Ishikawa (cell line): ENCODE data around the gene TPPP2.

Source experiments
- CEBPB ChIP-seq: IDR thresholded peaks from 2 replicates; pipeline ENCODE4 v1.6.1; 2012
- CREB1 ChIP-seq: IDR thresholded peaks from 2 replicates; pipeline ENCODE4 v1.6.1; 2012; ENCODE audit warnings: low read depth
- EGR1 ChIP-seq: IDR thresholded peaks from 2 replicates; pipeline ENCODE4 v1.6.1; 2012
- EP300 ChIP-seq: IDR thresholded peaks from 2 replicates; pipeline ENCODE4 v1.6.1; 2012; ENCODE audit warnings: borderline replicate concordance
- FOXM1 ChIP-seq: IDR thresholded peaks from 2 replicates; pipeline ENCODE4 v1.6.1; 2012; ENCODE audit warnings: low read depth, borderline replicate concordance
- MAX ChIP-seq: IDR thresholded peaks from 2 replicates; pipeline ENCODE4 v1.6.1; 2012
- NFIC ChIP-seq: IDR thresholded peaks from 2 replicates; pipeline ENCODE4 v1.6.1; 2012
- RAD21 ChIP-seq: IDR thresholded peaks from 2 replicates; pipeline ENCODE4 v1.6.1; 2012; ENCODE audit warnings: low read depth
- REST ChIP-seq: IDR thresholded peaks from 2 replicates; pipeline ENCODE4 v1.6.1; 2012; ENCODE audit warnings: low read depth, mild to moderate bottlenecking
- TAF1 ChIP-seq: IDR thresholded peaks from 2 replicates; pipeline ENCODE4 v1.6.1; 2012; ENCODE audit warnings: low read depth, mild to moderate bottlenecking
- TCF12 ChIP-seq: IDR thresholded peaks from 2 replicates; pipeline ENCODE4 v1.6.1; 2012; ENCODE audit warnings: low read depth
- TEAD4 ChIP-seq: IDR thresholded peaks from 2 replicates; pipeline ENCODE4 v1.6.1; 2012
- YY1 ChIP-seq: IDR thresholded peaks from 2 replicates; pipeline ENCODE4 v1.6.1; 2012; ENCODE audit warnings: low read depth
- ZBTB7A ChIP-seq: IDR thresholded peaks from 2 replicates; pipeline ENCODE4 v1.6.1; 2012; ENCODE audit warnings: low read depth
- TF ChIP-seq, protein P1 (sequence below): IDR thresholded peaks from 2 replicates; pipeline ENCODE4 v1.6.1; 2012

TPPP2 gene

DNA sequence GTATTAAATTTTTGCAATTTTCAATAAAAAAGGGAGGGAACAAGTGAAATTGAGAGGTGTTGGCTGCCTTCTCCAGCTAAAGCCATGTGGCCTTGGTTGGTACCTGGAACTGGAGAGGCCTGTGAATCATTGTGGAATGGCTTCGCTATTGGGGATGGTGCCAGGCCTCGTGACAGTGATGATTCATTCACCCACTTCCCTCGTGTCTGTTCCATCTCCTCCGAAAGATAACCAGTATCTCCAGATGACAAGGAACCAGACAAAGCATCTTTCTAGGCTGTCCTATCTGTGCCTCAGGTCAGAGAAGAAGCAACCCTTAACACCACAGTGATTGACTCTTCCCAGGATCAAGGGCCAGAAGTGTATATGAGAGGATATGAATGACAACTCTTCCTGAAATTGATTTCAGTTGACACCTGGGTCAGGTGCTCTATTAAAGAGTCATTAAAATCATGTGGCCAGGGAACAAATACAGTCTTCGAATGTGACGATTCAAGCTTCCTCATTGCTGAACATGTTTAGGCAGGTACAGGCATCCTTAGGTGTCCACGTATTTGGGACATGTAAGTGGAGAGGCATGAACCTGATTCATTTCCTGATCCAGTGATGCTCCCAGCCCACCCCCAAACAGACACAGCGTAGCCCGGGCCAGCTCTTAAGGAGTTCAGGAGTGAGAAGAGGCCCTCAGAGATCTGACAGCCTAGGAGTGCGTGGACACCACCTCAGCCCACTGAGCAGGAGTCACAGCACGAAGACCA is 11.8 kb downstream of the TPPP2 start, which contains the start of gene RNASE7:
Gene RNASE7 (plus strand): TSS at position 687 of the 758 bp plus-strand sequence. CDS start 631 bp downstream, outside the sequence.
- TF ChIP-seq TCF12 (no peak), ZBTB7A (no peak), MAX (no peak), RAD21 (no peak), TAF1 (no peak), EP300 (no peak), EGR1 (no peak), CEBPB (no peak), YY1 (no peak), TEAD4 (no peak), REST (no peak), FOXM1 (no peak), CREB1 (no peak)
- TF ChIP-seq, protein P1, sequence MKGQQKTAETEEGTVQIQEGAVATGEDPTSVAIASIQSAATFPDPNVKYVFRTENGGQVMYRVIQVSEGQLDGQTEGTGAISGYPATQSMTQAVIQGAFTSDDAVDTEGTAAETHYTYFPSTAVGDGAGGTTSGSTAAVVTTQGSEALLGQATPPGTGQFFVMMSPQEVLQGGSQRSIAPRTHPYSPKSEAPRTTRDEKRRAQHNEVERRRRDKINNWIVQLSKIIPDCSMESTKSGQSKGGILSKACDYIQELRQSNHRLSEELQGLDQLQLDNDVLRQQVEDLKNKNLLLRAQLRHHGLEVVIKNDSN = no peak

DNA sequence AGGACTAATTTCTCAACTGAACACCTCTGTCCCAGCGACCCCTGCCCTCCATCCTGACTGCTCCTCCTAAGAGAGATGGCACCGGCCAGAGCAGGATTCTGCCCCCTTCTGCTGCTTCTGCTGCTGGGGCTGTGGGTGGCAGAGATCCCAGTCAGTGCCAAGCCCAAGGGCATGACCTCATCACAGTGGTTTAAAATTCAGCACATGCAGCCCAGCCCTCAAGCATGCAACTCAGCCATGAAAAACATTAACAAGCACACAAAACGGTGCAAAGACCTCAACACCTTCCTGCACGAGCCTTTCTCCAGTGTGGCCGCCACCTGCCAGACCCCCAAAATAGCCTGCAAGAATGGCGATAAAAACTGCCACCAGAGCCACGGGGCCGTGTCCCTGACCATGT is 12.9 kb downstream of the TPPP2 start:
- TF ChIP-seq, protein P1 = no peak
- TF ChIP-seq CREB1 (no peak), RAD21 (no peak), FOXM1 (no peak), ZBTB7A (no peak), NFIC (no peak), EP300 (no peak), REST (no peak), TAF1 (no peak), MAX (no peak), CEBPB (no peak), TCF12 (no peak), TEAD4 (no peak), EGR1 (no peak), YY1 (no peak)

DNA sequence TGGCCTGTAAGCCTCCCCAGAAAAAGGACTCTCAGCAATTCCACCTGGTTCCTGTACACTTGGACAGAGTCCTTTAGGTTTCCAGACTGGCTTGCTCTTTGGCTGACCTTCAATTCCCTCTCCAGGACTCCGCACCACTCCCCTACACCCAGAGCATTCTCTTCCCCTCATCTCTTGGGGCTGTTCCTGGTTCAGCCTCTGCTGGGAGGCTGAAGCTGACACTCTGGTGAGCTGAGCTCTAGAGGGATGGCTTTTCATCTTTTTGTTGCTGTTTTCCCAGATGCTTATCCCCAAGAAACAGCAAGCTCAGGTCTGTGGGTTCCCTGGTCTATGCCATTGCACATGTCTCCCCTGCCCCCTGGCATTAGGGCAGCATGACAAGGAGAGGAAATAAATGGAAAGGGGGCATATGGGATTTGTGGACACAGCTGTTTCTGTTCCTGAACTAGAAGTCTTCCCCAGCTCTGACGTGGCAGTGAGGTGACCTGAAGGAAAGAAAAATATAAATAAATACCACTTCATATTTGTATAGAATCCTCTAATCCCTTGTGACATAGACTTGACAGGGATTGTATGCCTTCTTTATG is 13.5 kb downstream of the TPPP2 start:
- no peak for TF ChIP-seq NFIC

- peak; percentile 62 for TF ChIP-seq CEBPB
- no peak for TF ChIP-seq TCF12
- TF ChIP-seq TAF1 = no peak
- TF ChIP-seq CREB1 = no peak
Measured at GRCh38 chr14:21043974-21044618, 14.1 kb downstream of the TPPP2 start.

GRCh38 chr14:21047378-21047781 is 17.4 kb downstream of the TPPP2 start:
- TF ChIP-seq CREB1 (no peak), NFIC (no peak), ZBTB7A (no peak), CEBPB (no peak), REST (no peak), YY1 (no peak), MAX (no peak), TCF12 (no peak)
- TF ChIP-seq, protein P1 = no peak
